T-cell (primary cell): ENCODE results near the gene EMC10. TPM values are rescaled to one million over a fixed set of nuclear protein-coding genes. Genes with fewer than 3 reads are reported as not detected.

Source experiments
- ATAC-seq, 4 experiments: fragments of 200-7000 bp in 3 of 4; fragments of 150-1000 bp in 1 of 4; cut with Tn5 transposase; replicated peaks in 1 of 4; 1 replicate in 3 of 4; 2 replicates in 1 of 4; pipeline ENCODE4 v1.10.0; 2021; ENCODE audit warnings: moderate library complexity in 3 of 4, mild to moderate bottlenecking in 2 of 4, moderate number of reproducible peaks in 1 of 4
- CTCF ChIA-PET, 2 donors: fragments of 300-600 bp; sonication (Branson Sonifier 250); formaldehyde crosslinking; loops; one replicate each; lab custom pipeline; 2022; ENCODE audit warnings: antibody characterized with exemption in 2 of 2; lab: Charles Lee
- POLR2A ChIA-PET, 2 donors: fragments of 300-600 bp; sonication (Branson Sonifier 250); formaldehyde crosslinking; loops; one replicate each; lab custom pipeline; 2022; ENCODE audit warnings: antibody characterized with exemption in 2 of 2; lab: Charles Lee
- DNase-seq, 35 experiments: peaks; one replicate each; pipeline versions ENCODE4 v3.0.0 to v3.0.0-alpha.2; 2013 to 2023
- H3K27ac ChIP-seq: one replicate; pipeline ENCODE4 v1.5.1; 2013; ENCODE audit warnings: low read length
- H3K27me3 ChIP-seq, 2 experiments: replicated peaks in 1 of 2; 1 replicate in 1 of 2; 2 replicates in 1 of 2; pipeline versions ENCODE4 v1.6.1 to v1.7.0; 2013; ENCODE audit warnings: low read length in 1 of 2, mixed read lengths in 1 of 2; ENCODE audit not compliant: control insufficient read depth in 2 of 2, insufficient read depth in 2 of 2; ENCODE audit errors: extremely low read depth in 1 of 2
- H3K36me3 ChIP-seq, 2 donors: 1 replicate in 1 of 2; 2 replicates in 1 of 2; pipeline versions ENCODE4 v1.6.1 to v1.7.0; 2013; ENCODE audit warnings: low read length in 1 of 2; ENCODE audit not compliant: control insufficient read depth in 2 of 2, insufficient read depth in 1 of 2; ENCODE audit errors: extremely low read depth in 1 of 2
- H3K4me1 ChIP-seq, 2 experiments: 1 replicate in 1 of 2; 2 replicates in 1 of 2; pipeline versions ENCODE4 v1.6.1 to v1.7.0; 2013; ENCODE audit warnings: low read length in 2 of 2, mixed read lengths in 1 of 2; ENCODE audit not compliant: insufficient read depth in 2 of 2, control insufficient read depth in 1 of 2; ENCODE audit errors: extremely low read depth in 1 of 2
- H3K4me3 ChIP-seq, 2 donors: 1 replicate in 1 of 2; 2 replicates in 1 of 2; pipeline versions ENCODE4 v1.5.1 to v1.7.0; 2013; ENCODE audit warnings: mild to moderate bottlenecking in 2 of 2, low read length in 1 of 2, moderate library complexity in 1 of 2; ENCODE audit not compliant: control insufficient read depth in 1 of 2; ENCODE audit errors: extremely low read depth in 1 of 2
- H3K9me3 ChIP-seq: 2 replicates; pipeline ENCODE4 v1.7.0; 2013
- H3K27ac Mint-ChIP-seq, 2 donors: one replicate each; pipeline ENCODE4 v1.8.0; 2020 to 2021; ENCODE audit warnings: mild to moderate bottlenecking in 2 of 2, mixed read lengths in 2 of 2
- H3K27me3 Mint-ChIP-seq, 2 donors: one replicate each; pipeline ENCODE4 v1.8.0; 2021 to 2022; ENCODE audit warnings: mixed read lengths in 2 of 2
- H3K36me3 Mint-ChIP-seq: one replicate; pipeline ENCODE4 v1.8.0; 2021; ENCODE audit warnings: mixed read lengths
- H3K4me1 Mint-ChIP-seq, 3 donors: one replicate each; pipeline ENCODE4 v1.8.0; 2020 to 2022; ENCODE audit warnings: mixed read lengths in 3 of 3, mild to moderate bottlenecking in 1 of 3
- H3K4me3 Mint-ChIP-seq, 3 donors: one replicate each; pipeline ENCODE4 v1.8.0; 2020 to 2022; ENCODE audit warnings: mild to moderate bottlenecking in 3 of 3, mixed read lengths in 3 of 3, moderate library complexity in 3 of 3
- H3K9me3 Mint-ChIP-seq, 3 donors: one replicate each; pipeline ENCODE4 v1.8.0; 2020 to 2022; ENCODE audit warnings: mixed read lengths in 3 of 3
- WGBS: methylation state at CpG from one replicate; pipeline ENCODE4 v1.1.5; 2013; ENCODE audit warnings: missing lambda C conversion rate; ENCODE audit not compliant: insufficient coverage; 5-methylcytosine and 5-hydroxymethylcytosine counted together
- total RNA-seq, 35 experiments: library from RNA in 6 of 35; stranded (reverse) in 6 of 35; fragments of 120-200 nt in 1 of 35; gene quantifications; one replicate each; pipeline versions ENCODE4 v1.2.1 to v1.2.4 and lab custom pipeline; 2013 to 2026

EMC10 gene
- total RNA-seq, 5 donors from 2014 or later (not counting 1 experiment from before 2014, with no cell fraction given) = 83.7 to 98.1 (median 89.7) TPM

DNA sequence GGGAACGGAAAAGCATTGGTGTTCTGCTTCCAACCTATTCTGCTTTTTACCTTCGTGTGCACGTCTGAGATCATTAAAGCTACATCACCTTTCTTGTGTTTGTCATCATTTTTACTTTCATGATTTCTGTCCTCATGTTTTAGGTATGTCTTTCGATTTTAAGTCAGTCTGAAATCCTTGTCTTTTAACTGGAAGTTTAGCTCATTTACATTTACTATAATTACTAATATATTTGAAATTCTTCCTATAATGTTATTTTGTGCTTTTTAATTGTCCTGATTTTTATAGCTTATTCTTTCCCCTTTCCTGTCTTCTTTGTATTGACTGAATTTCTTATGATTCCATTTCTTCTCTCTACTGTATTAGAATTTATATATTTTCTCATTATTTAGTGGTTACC is 56.6 kb downstream of the EMC10 start:
- CTCF ChIA-PET = no interaction called here
- no peak overlapping the region for H3K4me3 Mint-ChIP-seq
- H3K27ac ChIP-seq = no peak overlapping the region

GRCh38 chr19:50534478-50534877 is 58.2 kb downstream of the EMC10 start:
- H3K27me3 Mint-ChIP-seq = peaks cover 27 to 35% of the 10 kb centered on the region in 2 donors
- Histone ChIP-seq H3K27ac (no peak overlapping the region), H3K4me1 (no peaks in the 10 kb centered on the region), H3K4me3 (no peak overlapping the region), H3K36me3 (no peaks in the 10 kb centered on the region), H3K27me3 (peaks cover 0 to 73% of the 10 kb centered on the region in 2 experiments), H3K9me3 (no peaks in the 10 kb centered on the region)
- H3K4me1 Mint-ChIP-seq = peaks cover 0 to 2% (median 0%) of the 10 kb centered on the region in 3 donors
- DNase-seq (no peak), ATAC-seq (no peak)
- peaks cover 0 to 14% (median 8%) of the 10 kb centered on the region in 3 donors for H3K9me3 Mint-ChIP-seq
- H3K27ac Mint-ChIP-seq = no peak overlapping the region
- no peaks in the 10 kb centered on the region for H3K36me3 Mint-ChIP-seq
- no peak overlapping the region for H3K4me3 Mint-ChIP-seq
- POLR2A ChIA-PET = no interaction called here
- CTCF ChIA-PET = no interaction called here
- WGBS = 80% methylated on average over 1 of the region's 3 CpGs

More for the DNA sequence above, 56.6 kb downstream of the EMC10 start:
- ATAC-seq = no peak
- WGBS = 100% methylated on average over 1 of the region's 4 CpGs
- H3K4me1 Mint-ChIP-seq = peaks cover 0 to 2% (median 0%) of the 10 kb centered on the region in 3 donors
- no peaks in the 10 kb centered on the region for H3K36me3 Mint-ChIP-seq
- Histone ChIP-seq H3K4me1 (no peaks in the 10 kb centered on the region), H3K27me3 (peaks cover 0 to 74% of the 10 kb centered on the region in 2 experiments), H3K9me3 (no peaks in the 10 kb centered on the region), H3K36me3 (no peaks in the 10 kb centered on the region), H3K4me3 (no peak overlapping the region)
- peaks cover 27 to 43% of the 10 kb centered on the region in 2 donors for H3K27me3 Mint-ChIP-seq
- H3K27ac Mint-ChIP-seq = no peak overlapping the region
- no peak for DNase-seq
- POLR2A ChIA-PET = no interaction called here
- H3K9me3 Mint-ChIP-seq = peaks cover 0 to 14% (median 8%) of the 10 kb centered on the region in 3 donors

GRCh38 chr19:50535672-50536187 is 59.4 kb downstream of the EMC10 start:
- H3K4me3 ChIP-seq = no peak overlapping the region
- ChIA-PET CTCF (interaction anchor here in 1 of 2 donors (0.5 kb wide), 1 partner anchor 378 kb away, joined by 4 read pairs; no protein-coding TSS in a partner anchor), POLR2A (no interaction called here)
- no peaks in the 10 kb centered on the region for H3K36me3 Mint-ChIP-seq
- DNase-seq (no peak), ATAC-seq (no peak)
- H3K27ac ChIP-seq = no peak overlapping the region
- peaks cover 22 to 31% of the 10 kb centered on the region in 2 donors for H3K27me3 Mint-ChIP-seq
- peaks cover 0 to 14% (median 8%) of the 10 kb centered on the region in 3 donors for H3K9me3 Mint-ChIP-seq
- no peaks in the 10 kb centered on the region for H3K4me1 ChIP-seq
- H3K36me3 ChIP-seq = no peaks in the 10 kb centered on the region
- 94% methylated on average over 3 of the region's 11 CpGs for WGBS
- peaks cover 0 to 65% of the 10 kb centered on the region in 2 experiments for H3K27me3 ChIP-seq
- H3K27ac Mint-ChIP-seq = no peak overlapping the region
- no peaks in the 10 kb centered on the region for H3K9me3 ChIP-seq
- H3K4me1 Mint-ChIP-seq = peaks cover 0 to 2% (median 0%) of the 10 kb centered on the region in 3 donors
- no peak overlapping the region for H3K4me3 Mint-ChIP-seq

DNA sequence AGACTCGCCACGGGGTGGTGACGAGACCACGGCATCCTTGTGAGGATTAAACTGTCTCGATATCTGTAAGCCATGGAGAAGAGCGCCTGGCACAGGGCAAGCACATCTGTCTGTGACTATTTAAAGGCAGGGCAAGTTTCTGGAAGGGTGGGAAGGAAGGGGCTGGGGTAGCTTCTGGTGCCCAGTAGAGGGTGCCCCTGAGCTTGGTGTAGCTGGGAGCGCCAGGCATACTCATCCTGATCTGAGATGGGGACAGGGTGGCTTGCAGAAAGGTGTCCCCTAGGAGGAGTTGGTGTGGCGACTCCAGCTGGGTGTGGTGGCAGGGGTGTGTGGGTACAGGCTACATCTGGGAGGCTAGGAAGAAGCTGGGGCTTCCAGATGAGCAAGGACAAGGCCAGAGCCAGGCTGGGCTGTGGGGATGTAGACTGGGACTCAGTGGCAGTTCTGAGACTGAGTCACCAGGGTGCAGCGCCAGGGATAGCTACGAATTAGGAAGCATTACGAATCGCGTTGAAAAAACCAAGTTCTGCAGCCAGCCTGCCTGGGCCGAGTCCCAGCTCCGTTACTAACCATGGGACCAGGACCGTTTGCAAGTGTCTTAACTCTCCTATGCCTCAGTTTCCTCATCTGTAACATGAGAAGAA is 60.5 kb downstream of the EMC10 start:
- WGBS = 91% methylated on average over 14 of the region's 16 CpGs
- Mint-ChIP-seq H3K36me3 (no peaks in the 10 kb centered on the region), H3K9me3 (peaks cover 0 to 14% (median 8%) of the 10 kb centered on the region in 3 donors), H3K27me3 (peaks cover 19 to 24% of the 10 kb centered on the region in 2 donors), H3K4me1 (peaks cover 0 to 2% (median 0%) of the 10 kb centered on the region in 3 donors), H3K4me3 (no peak overlapping the region), H3K27ac (no peak overlapping the region)
- Histone ChIP-seq H3K27me3 (peaks cover 0 to 56% of the 10 kb centered on the region in 2 experiments), H3K9me3 (no peaks in the 10 kb centered on the region), H3K27ac (no peak overlapping the region), H3K36me3 (no peaks in the 10 kb centered on the region), H3K4me3 (no peak overlapping the region), H3K4me1 (no peaks in the 10 kb centered on the region)
- CTCF ChIA-PET = interaction anchor here in 1 of 2 donors (0.7 kb wide), 1 partner anchor 244 kb away, joined by 3 read pairs; no protein-coding TSS in a partner anchor
- DNase-seq = no peak
- no peak for ATAC-seq
- POLR2A ChIA-PET = no interaction called here

DNA sequence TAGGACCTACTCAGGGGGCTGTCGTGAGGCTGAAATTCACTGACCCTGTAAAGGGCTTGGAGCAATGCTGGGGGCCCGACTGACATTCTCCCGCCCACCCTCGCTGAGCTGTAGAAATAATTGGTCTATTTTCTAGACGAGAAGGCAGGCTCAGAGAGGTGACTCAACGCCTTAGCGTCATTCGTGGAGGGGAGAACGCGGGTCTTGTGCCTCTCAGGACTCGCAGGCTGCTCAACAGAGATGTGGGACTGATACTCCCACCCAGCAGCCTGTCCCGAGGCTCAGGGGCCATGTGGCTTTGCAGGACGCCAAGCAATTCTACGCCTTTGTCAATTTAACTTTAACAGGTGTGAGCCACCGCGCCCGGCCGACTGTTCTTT is 61.0 kb downstream of the EMC10 start:
- POLR2A ChIA-PET = no interaction called here
- CTCF ChIA-PET = interaction anchor here in 1 of 2 donors (0.7 to 1.0 kb wide), 2 partner anchors 9 to 243 kb away, joined by 3 to 6 read pairs; no protein-coding TSS in a partner anchor
- H3K9me3 ChIP-seq = no peaks in the 10 kb centered on the region
- DNase-seq = no peak
- H3K4me1 ChIP-seq = no peaks in the 10 kb centered on the region
- Mint-ChIP-seq H3K9me3 (peaks cover 0 to 13% (median 8%) of the 10 kb centered on the region in 3 donors), H3K27ac (no peak overlapping the region), H3K4me1 (peaks cover 0 to 2% (median 0%) of the 10 kb centered on the region in 3 donors), H3K27me3 (peaks cover 16 to 20% of the 10 kb centered on the region in 2 donors), H3K4me3 (no peak overlapping the region), H3K36me3 (no peaks in the 10 kb centered on the region)
- peaks cover 0 to 52% of the 10 kb centered on the region in 2 experiments for H3K27me3 ChIP-seq
- H3K4me3 ChIP-seq = no peak overlapping the region
- H3K27ac ChIP-seq = no peak overlapping the region
- WGBS = 68% methylated on average over 18 of the region's 18 CpGs
- H3K36me3 ChIP-seq = no peaks in the 10 kb centered on the region
- no peak for ATAC-seq

GRCh38 chr19:50537769-50538230 is 61.5 kb downstream of the EMC10 start:
- no peak overlapping the region for H3K27ac ChIP-seq
- no peaks in the 10 kb centered on the region for H3K36me3 ChIP-seq
- ATAC-seq = peak in 3 of 4 experiments; percentile 35 to 47 (median 46)
- POLR2A ChIA-PET = interaction anchor here in 1 of 2 donors (0.7 kb wide), 1 partner anchor 244 kb away, joined by 7 read pairs; no protein-coding TSS in a partner anchor
- DNase-seq = peak in 31 of 35 experiments; percentile 7 to 74 (median 43)
- H3K27ac Mint-ChIP-seq = no peak overlapping the region
- H3K27me3 Mint-ChIP-seq = peaks cover 13 to 15% of the 10 kb centered on the region in 2 donors
- H3K36me3 Mint-ChIP-seq = no peaks in the 10 kb centered on the region
- no peaks in the 10 kb centered on the region for H3K4me1 ChIP-seq
- H3K9me3 ChIP-seq = no peaks in the 10 kb centered on the region
- H3K9me3 Mint-ChIP-seq = peaks cover 0 to 8% (median 7%) of the 10 kb centered on the region in 3 donors
- H3K4me3 Mint-ChIP-seq = no peak overlapping the region
- CTCF ChIA-PET = interaction anchor here (0.7 to 1.1 kb wide), 4 partner anchors 9 to 387 kb away, joined by 3 to 6 read pairs (median 5); no protein-coding TSS in a partner anchor
- H3K4me1 Mint-ChIP-seq = peaks cover 0 to 2% (median 0%) of the 10 kb centered on the region in 3 donors
- H3K27me3 ChIP-seq = peaks cover 0 to 49% of the 10 kb centered on the region in 2 experiments
- no peak overlapping the region for H3K4me3 ChIP-seq
- WGBS = 6% methylated on average over 12 of the region's 15 CpGs
